HCT116 (cell line): ENCODE results near the gene MYBPC2. TPM values are rescaled to one million over a fixed set of nuclear protein-coding genes. Genes with fewer than 3 reads are reported as not detected.
A peak's percentile ranks its signal among the peaks of the same experiment; 100 is the strongest.

Experiments used
- ATAC-seq: fragments of 200-7000 bp; cut with Tn5 transposase; 2 replicates; pipeline ENCODE4 v1.9.1; 2020; ENCODE audit warnings: mild to moderate bottlenecking, moderate library complexity
- BruUV-seq: library from RNA; stranded (reverse); fragments of 400-500 nt; replicated peaks from 2 replicates; lab custom pipeline; 2021; lab: Mats Ljungman, UMichigan
- CTCF ChIA-PET: fragments of 300-600 bp; sonication (Branson Sonifier 250); formaldehyde crosslinking; loops from one replicate; lab custom pipeline; 2021; ENCODE audit warnings: antibody characterized with exemption; lab: Charles Lee
- POLR2A ChIA-PET: fragments of 300-600, 350-600 bp; sonication (Branson Sonifier 250); formaldehyde crosslinking; loops from one replicate; lab custom pipeline; 2021; ENCODE audit warnings: antibody characterized with exemption; lab: Charles Lee
- RAD21 ChIA-PET, 2 experiments: fragments of 300-600 bp; sonication (Branson Sonifier 250); formaldehyde crosslinking; loops; one replicate each; lab custom pipeline; 2023; ENCODE audit warnings: low total read pairs in 2 of 2; ENCODE audit not compliant: uncharacterized antibody in 2 of 2, unreplicated experiment in 2 of 2, low non-redundant PET in 1 of 2; lab: Charles Lee
- DNase-seq: peaks from one replicate; pipeline ENCODE4 v3.0.0-alpha.2; 2010; ENCODE audit warnings: low read depth, low spot score
- H2AFZ ChIP-seq: fragments of 200-600 bp; shearing (Covaris generic), sonication (generic); 2 replicates; pipeline ENCODE4 v1.6.1; 2017; ENCODE audit warnings: low read depth, mixed run types, mixed read lengths, antibody characterized with exemption, low read length; ENCODE audit not compliant: poor library complexity, severe bottlenecking
- H3K27ac ChIP-seq: 2 replicates; pipeline ENCODE4 v1.5.1; 2012; ENCODE audit warnings: low read depth, low read length
- H3K27me3 ChIP-seq: fragments of 200-600 bp; sonication (generic); 2 replicates; pipeline ENCODE4 v1.6.1; 2016; ENCODE audit warnings: mixed run types, low read length, mixed read lengths; ENCODE audit not compliant: insufficient read depth
- H3K36me3 ChIP-seq, 2 experiments: fragments of 200-500 bp in 1 of 2; fragments of 200-600 bp in 1 of 2; sonication (Bioruptor generic) in 1 of 2; sonication (generic) in 1 of 2; 2 replicates each; pipeline versions ENCODE4 v1.5.1 to v1.6.1; 2014 to 2016; ENCODE audit warnings: low read length in 2 of 2, inconsistent platforms in 1 of 2, mixed read lengths in 1 of 2, mixed run types in 1 of 2; ENCODE audit not compliant: insufficient read depth in 2 of 2, control insufficient read depth in 1 of 2
- H3K4me1 ChIP-seq, 2 experiments: fragments of 200-600 bp in 1 of 2; sonication (generic) in 1 of 2; 2 replicates each; pipeline versions ENCODE4 v1.5.1 to v1.6.1; 2012 to 2017; ENCODE audit warnings: low read length in 2 of 2, inconsistent platforms in 1 of 2, mild to moderate bottlenecking in 1 of 2, mixed read lengths in 1 of 2, mixed run types in 1 of 2, moderate library complexity in 1 of 2; ENCODE audit not compliant: insufficient read depth in 2 of 2, control insufficient read depth in 1 of 2
- H3K4me2 ChIP-seq: fragments of 200-600 bp; sonication (generic); 2 replicates; pipeline ENCODE4 v1.6.1; 2017; ENCODE audit warnings: mixed run types, low read length, mixed read lengths
- H3K4me3 ChIP-seq, 2 experiments: fragments of 200-600 bp in 1 of 2; sonication (generic) in 1 of 2; replicated peaks in 1 of 2; 2 replicates each; pipeline ENCODE4 v1.5.1; 2011 to 2016; ENCODE audit warnings: low read length in 2 of 2, control low read depth in 1 of 2, low read depth in 1 of 2, mild to moderate bottlenecking in 1 of 2, mixed read lengths in 1 of 2, mixed run types in 1 of 2
- H3K79me2 ChIP-seq: fragments of 200-600 bp; sonication (generic); 2 replicates; pipeline ENCODE4 v1.6.1; 2017; ENCODE audit warnings: mild to moderate bottlenecking, mixed run types, low read length, moderate library complexity, mixed read lengths; ENCODE audit not compliant: insufficient read depth
- H3K9ac ChIP-seq: fragments of 200-600 bp; sonication (generic); 2 replicates; pipeline ENCODE4 v1.6.1; 2016; ENCODE audit warnings: low read length, mixed read lengths
- H3K9me2 ChIP-seq: fragments of 200-600 bp; sonication (generic), shearing (Covaris generic); 2 replicates; pipeline ENCODE4 v1.6.1; 2017; ENCODE audit warnings: mixed run types, mild to moderate bottlenecking, moderate library complexity; ENCODE audit not compliant: insufficient read depth
- H3K9me3 ChIP-seq, 2 experiments: fragments of 200-500 bp in 1 of 2; fragments of 200-600 bp in 1 of 2; sonication (Bioruptor generic) in 1 of 2; sonication (generic) in 1 of 2; 2 replicates each; pipeline ENCODE4 v1.6.1; 2014 to 2017; ENCODE audit warnings: low read length in 2 of 2, mixed read lengths in 2 of 2, inconsistent platforms in 1 of 2, low read depth in 1 of 2, mild to moderate bottlenecking in 1 of 2, mixed run types in 1 of 2, moderate library complexity in 1 of 2; ENCODE audit not compliant: control insufficient read depth in 1 of 2, insufficient read depth in 1 of 2
- H4K20me1 ChIP-seq: fragments of 200-600 bp; sonication (generic), shearing (Covaris generic); 2 replicates; pipeline ENCODE4 v1.6.1; 2017; ENCODE audit warnings: mixed run types, mild to moderate bottlenecking, moderate library complexity; ENCODE audit not compliant: insufficient read depth
- ATF3 ChIP-seq: IDR thresholded peaks from 2 replicates; pipeline ENCODE4 v1.6.1; 2012
- CBX3 ChIP-seq: IDR thresholded peaks from 2 replicates; pipeline ENCODE4 v1.6.1; 2012; ENCODE audit warnings: low read depth
- EGR1 ChIP-seq: IDR thresholded peaks from 2 replicates; pipeline ENCODE4 v1.6.1; 2012; ENCODE audit warnings: low read depth
- ELF1 ChIP-seq: IDR thresholded peaks from 2 replicates; pipeline ENCODE4 v1.6.1; 2012; ENCODE audit warnings: low read depth, borderline replicate concordance
- EZH2 ChIP-seq: fragments of 200-600 bp; sonication (generic); IDR thresholded peaks from 2 replicates; pipeline ENCODE4 v1.6.1; 2017; ENCODE audit warnings: antibody characterized with exemption, mixed run types
- POLR2A ChIP-seq: IDR thresholded peaks from 2 replicates; pipeline ENCODE4 v1.7.0; 2011; ENCODE audit warnings: borderline replicate concordance; ENCODE audit not compliant: insufficient read depth, insufficient read length; ENCODE audit errors: extremely low read depth
- POLR2AphosphoS5 ChIP-seq: IDR thresholded peaks from 2 replicates; pipeline ENCODE4 v1.6.1; 2011; ENCODE audit warnings: mild to moderate bottlenecking, low read depth, low read length, moderate library complexity
- RAD21 ChIP-seq: IDR thresholded peaks from 2 replicates; pipeline ENCODE4 v1.6.1; 2012; ENCODE audit warnings: low read depth, mild to moderate bottlenecking
- ZBTB33 ChIP-seq: IDR thresholded peaks from 2 replicates; pipeline ENCODE4 v1.6.1; 2011; ENCODE audit warnings: mild to moderate bottlenecking, low read length, moderate library complexity; ENCODE audit not compliant: insufficient replicate concordance; ENCODE audit errors: extremely low read depth
- ZFX ChIP-seq: fragments of 450-650 bp; IDR thresholded peaks from 2 replicates; pipeline ENCODE4 v1.6.1; 2017
- intact Hi-C: fragments of 100-400 bp; cut with micrococcal nuclease; formaldehyde crosslinking; loops from 2 replicates; pipeline ENCODE4 v1.10.0; 2022
- total RNA-seq: library from RNA; stranded (reverse); gene quantifications from one replicate; pipeline ENCODE4 v1.2.1, GENCODE V29; 2021; ENCODE audit not compliant: unreplicated experiment

The MYBPC2 gene
- total RNA-seq, 1 experiment from 2014 or later: not detected

- RAD21 ChIA-PET: no interaction called here
- intact Hi-C loops: no loop called here
- H3K4me1 ChIP-seq: peaks cover 3 to 15% of the 10 kb centered on the region in 2 experiments; a peak in 3 of 4 replicates
- H3K27me3 ChIP-seq: no peaks in the 10 kb centered on the region
- no peak overlapping the region for H2AFZ ChIP-seq
- ATAC-seq: no peak
- no peaks in the 10 kb centered on the region for H3K9me2 ChIP-seq
- TF ChIP-seq RAD21 (no peak), ZBTB33 (no peak), POLR2AphosphoS5 (no peak; the same call in 1 of the 2 replicates), ATF3 (no peak), EGR1 (no peak), EZH2 (no peak), ZFX (no peak), POLR2A (no peak), CBX3 (no peak), ELF1 (no peak)
- TF ChIP-seq, all 23 proteins: peak for 0
- Histone ChIP-seq H3K36me3 (no peaks in the 10 kb centered on the region), H3K4me2 (peak overlapping the region; percentile 91), H3K4me3 (peak overlapping the region; percentile 82 to 90), H4K20me1 (no peaks in the 10 kb centered on the region), H3K9me3 (no peaks in the 10 kb centered on the region), H3K9ac (peak overlapping the region; percentile 90), H3K27ac (peak overlapping the region; percentile 77; the same call in 1 of the 2 replicates), H3K79me2 (peaks cover 8% of the 10 kb centered on the region; the same call in 1 of the 2 replicates)
- no TSS peak for BruUV-seq
- ChIA-PET CTCF (interaction anchor here (1.5 kb wide), 2 partner anchors 25 to 44 kb away, joined by 6 to 11 read pairs; no protein-coding TSS in a partner anchor), POLR2A (no interaction called here)
- DNase-seq: no peak
Observed at GRCh38 chr19:50512112-50512998, 79.7 kb downstream of the MYBPC2 start.
